MCF 10A (cell line): ENCODE measurements around the gene S1PR5. TPM values are rescaled to one million over a fixed set of nuclear protein-coding genes. Genes with fewer than 3 reads are reported as not detected.

Experiments
- BruUV-seq: library from RNA; stranded (reverse); fragments of 400-500 nt; replicated peaks from 2 replicates; lab custom pipeline; 2021; lab: Mats Ljungman, UMichigan
- CTCF ChIA-PET: fragments of 300-600 bp; sonication (Branson Sonifier 250); formaldehyde crosslinking; extraction: SDS; loops from one replicate; lab custom pipeline; 2021; ENCODE audit warnings: antibody characterized with exemption, inconsistent platforms; lab: Yijun Ruan, JAX
- POLR2A ChIA-PET: fragments of 300-600, 350-650 bp; sonication (Branson Sonifier 250); formaldehyde crosslinking; extraction: SDS; loops from one replicate; lab custom pipeline; 2020; ENCODE audit warnings: antibody characterized with exemption, inconsistent platforms; lab: Yijun Ruan, JAX
- DNase-seq: peaks from one replicate; pipeline ENCODE4 v3.0.0-alpha.2; 2018; ENCODE audit not compliant: unreplicated experiment
- H3K27ac Mint-ChIP-seq: one replicate; pipeline ENCODE4 v1.8.0; 2022; ENCODE audit warnings: mild to moderate bottlenecking, low read depth, mixed read lengths; ENCODE audit not compliant: unreplicated experiment
- H3K27me3 Mint-ChIP-seq: one replicate; pipeline ENCODE4 v1.8.0; 2022; ENCODE audit warnings: mixed read lengths; ENCODE audit not compliant: insufficient read depth, unreplicated experiment
- H3K36me3 Mint-ChIP-seq: one replicate; pipeline ENCODE4 v1.8.0; 2022; ENCODE audit warnings: mild to moderate bottlenecking, moderate library complexity, mixed read lengths; ENCODE audit not compliant: insufficient read depth, unreplicated experiment
- H3K4me1 Mint-ChIP-seq: one replicate; pipeline ENCODE4 v1.8.0; 2022; ENCODE audit warnings: mixed read lengths; ENCODE audit not compliant: insufficient read depth, unreplicated experiment
- H3K4me3 Mint-ChIP-seq: one replicate; pipeline ENCODE4 v1.8.0; 2022; ENCODE audit warnings: mild to moderate bottlenecking, moderate library complexity, mixed read lengths; ENCODE audit not compliant: unreplicated experiment
- H3K9me3 Mint-ChIP-seq: one replicate; pipeline ENCODE4 v1.8.0; 2022; ENCODE audit warnings: mixed read lengths; ENCODE audit not compliant: unreplicated experiment
- CTCF ChIP-seq: fragments of 200-600 bp; IDR thresholded peaks from one replicate; pipeline ENCODE4 v1.8.0; 2022; ENCODE audit warnings: antibody characterized with exemption, mild to moderate bottlenecking; ENCODE audit not compliant: unreplicated experiment
- intact Hi-C: fragments of 100-400 bp; cut with micrococcal nuclease; formaldehyde crosslinking; loops from 2 replicates; pipeline ENCODE4 v1.14.1; 2022
- total RNA-seq: library from RNA; stranded (reverse); gene quantifications from 2 replicates; pipeline ENCODE4 v1.2.3, GENCODE V29; 2022

The S1PR5 gene
- total RNA-seq, 1 experiment from 2014 or later: not detected

- Mint-ChIP-seq H3K27me3 (no peaks in the 10 kb centered on the region), H3K4me3 (no peak overlapping the region), H3K36me3 (peaks cover 82% of the 10 kb centered on the region), H3K9me3 (no peaks in the 10 kb centered on the region), H3K4me1 (no peaks in the 10 kb centered on the region), H3K27ac (peak overlapping the region; percentile 12)
- no peak for TF ChIP-seq CTCF
- no peak for DNase-seq
- BruUV-seq: no TSS peak
- ChIA-PET CTCF (interaction anchor here (0.6 to 1.6 kb wide), 8 partner anchors 12 to 87 kb away, joined by 3 to 5 read pairs (median 3); no protein-coding TSS in a partner anchor), POLR2A (interaction anchor here (1.1 to 3.1 kb wide), 4 partner anchors 9 to 150 kb away, joined by 3 to 23 read pairs (median 4); partner anchors contain the start of genes CDC37, CDKN2D and KRI1)
- intact Hi-C loops: no loop called here
These were observed 36.7 kb upstream of the S1PR5 start for GRCh38 chr19:10553943-10554381.

GRCh38 chr19:10553087-10553667, 35.9 kb upstream of the S1PR5 start:
- H3K36me3 Mint-ChIP-seq: peaks cover 82% of the 10 kb centered on the region
- H3K4me1 Mint-ChIP-seq: no peaks in the 10 kb centered on the region
- ChIA-PET POLR2A (interaction anchor here (1.1 to 1.5 kb wide), 5 partner anchors 8 to 164 kb away, joined by 3 to 6 read pairs (median 3); partner anchors contain the start of genes CDC37 and DNM2), CTCF (interaction anchor here (0.6 to 2.9 kb wide), 18 partner anchors 11 to 388 kb away, joined by 3 to 16 read pairs (median 4); no protein-coding TSS in a partner anchor)
- no peaks in the 10 kb centered on the region for H3K27me3 Mint-ChIP-seq
- BruUV-seq: TSS peak; percentile 70
- DNase-seq: no peak
- H3K27ac Mint-ChIP-seq: no peak overlapping the region
- no peaks in the 10 kb centered on the region for H3K9me3 Mint-ChIP-seq
- H3K4me3 Mint-ChIP-seq: no peak overlapping the region
- intact Hi-C loops: no loop called here
- TF ChIP-seq CTCF: no peak

DNA sequence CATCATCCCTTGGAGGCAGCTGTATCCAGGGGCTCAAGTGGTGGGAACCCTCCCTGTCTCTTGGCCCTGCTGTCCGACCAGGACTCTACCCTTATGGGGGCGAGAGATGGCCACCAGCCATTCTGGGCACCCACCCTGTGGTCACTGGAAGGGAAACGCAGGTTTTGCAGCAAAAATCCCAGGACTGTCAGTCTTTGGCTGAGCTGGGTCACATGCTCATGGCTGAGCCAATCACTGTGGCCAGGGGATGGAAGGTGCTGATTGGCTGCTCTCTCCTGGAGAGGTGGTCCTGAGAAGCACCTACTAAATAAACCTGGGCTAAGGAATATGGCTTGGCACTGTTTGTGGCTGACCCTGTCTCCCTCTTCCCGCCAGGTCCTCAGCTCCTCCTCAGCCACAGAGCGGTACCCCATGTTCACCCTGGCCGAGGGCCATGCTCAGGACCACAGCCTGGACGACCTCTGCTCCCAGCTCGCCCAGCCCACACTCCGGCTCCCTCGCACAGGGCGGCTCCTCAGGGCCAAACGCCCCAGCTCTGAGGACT, 35.3 kb upstream of the S1PR5 start:
- peak; percentile 23 for DNase-seq
- intact Hi-C loops: no loop called here

More for the DNA sequence above, 35.3 kb upstream of the S1PR5 start:
- BruUV-seq: no TSS peak
- Mint-ChIP-seq H3K4me3 (no peak overlapping the region), H3K36me3 (peaks cover 81% of the 10 kb centered on the region), H3K27me3 (no peaks in the 10 kb centered on the region), H3K4me1 (no peaks in the 10 kb centered on the region), H3K9me3 (no peaks in the 10 kb centered on the region), H3K27ac (no peak overlapping the region)
- no peak for TF ChIP-seq CTCF
- POLR2A ChIA-PET: interaction anchor here (1.1 to 1.5 kb wide), 4 partner anchors 8 to 165 kb away, joined by 3 to 6 read pairs (median 4); partner anchors contain the start of genes CDC37 and DNM2
- CTCF ChIA-PET: interaction anchor here (0.6 to 2.9 kb wide), 17 partner anchors 10 to 116 kb away, joined by 3 to 16 read pairs (median 4); no protein-coding TSS in a partner anchor
